HepG2 (cell line): ENCODE measurements around the gene ABHD17A. TPM values are rescaled to one million over a fixed set of nuclear protein-coding genes. Genes with fewer than 3 reads are reported as not detected.

ENCODE experiments used
- ARID5B ChIP-seq: IDR thresholded peaks from 2 replicates; pipeline ENCODE4 v1.4.0; 2020; ENCODE audit warnings: mild to moderate bottlenecking, missing genetic modification reagents
- CBX1 ChIP-seq: IDR thresholded peaks from one replicate; pipeline ENCODE4 v1.6.1; 2016; ENCODE audit warnings: antibody characterized with exemption, low read depth
- FUBP1 ChIP-seq: sonication (generic); formaldehyde crosslinking; IDR thresholded peaks from 2 replicates; pipeline ENCODE4 v1.5.1; 2020; ENCODE audit warnings: missing genetic modification reagents, mild to moderate bottlenecking, borderline replicate concordance
- GZF1 ChIP-seq: sonication (generic); formaldehyde crosslinking; IDR thresholded peaks from 2 replicates; pipeline ENCODE4 v1.5.1; 2020; ENCODE audit warnings: mild to moderate bottlenecking, missing genetic modification reagents
- KLF6 ChIP-seq: IDR thresholded peaks from 2 replicates; pipeline ENCODE4 v1.8.0; 2016; ENCODE audit warnings: missing biosample characterization, missing genetic modification reagents
- NKX3-1 ChIP-seq: sonication (generic); formaldehyde crosslinking; IDR thresholded peaks from 2 replicates; pipeline ENCODE4 v1.5.0; 2020; ENCODE audit warnings: missing genetic modification reagents
- PLRG1 ChIP-seq: fragments of 450-650 bp; conservative IDR thresholded peaks from 2 replicates; pipeline ENCODE4 v1.6.1; 2016
- RNF219 ChIP-seq: sonication (generic); formaldehyde crosslinking; IDR thresholded peaks from 2 replicates; pipeline ENCODE4 v1.5.0; 2020; ENCODE audit warnings: mild to moderate bottlenecking, missing genetic modification reagents
- RXRB ChIP-seq: IDR thresholded peaks from 2 replicates; pipeline ENCODE4 v1.6.1; 2016; ENCODE audit warnings: borderline replicate concordance, missing genetic modification reagents, missing compliant biosample characterization
- SCMH1 ChIP-seq: sonication (generic); formaldehyde crosslinking; IDR thresholded peaks from 2 replicates; pipeline ENCODE4 v1.9.0; 2021; ENCODE audit warnings: missing genetic modification reagents, mild to moderate bottlenecking, borderline replicate concordance
- TBX3 ChIP-seq: fragments of 450-650 bp; IDR thresholded peaks from 2 replicates; pipeline ENCODE4 v1.6.1; 2017; ENCODE audit warnings: antibody characterized with exemption, mild to moderate bottlenecking, inconsistent platforms, borderline replicate concordance
- THAP8 ChIP-seq: sonication (generic); formaldehyde crosslinking; IDR thresholded peaks from 2 replicates; pipeline ENCODE4 v1.5.1; 2020; ENCODE audit warnings: missing genetic modification reagents, mild to moderate bottlenecking, borderline replicate concordance
- ZBTB20 ChIP-seq: sonication (generic); formaldehyde crosslinking; IDR thresholded peaks from 2 replicates; pipeline ENCODE4 v1.8.1; 2023; ENCODE audit warnings: missing genetic modification reagents, low read depth, mild to moderate bottlenecking, borderline replicate concordance
- ZMYM4 ChIP-seq: sonication (generic); formaldehyde crosslinking; IDR thresholded peaks from 2 replicates; pipeline ENCODE4 v1.8.1; 2023; ENCODE audit warnings: mild to moderate bottlenecking, missing genetic modification reagents
- ZNF343 ChIP-seq: sonication (generic); formaldehyde crosslinking; IDR thresholded peaks from 2 replicates; pipeline ENCODE4 v1.4.0; 2020; ENCODE audit warnings: mild to moderate bottlenecking, missing genetic modification reagents
- ZNF414 ChIP-seq: sonication (generic); formaldehyde crosslinking; IDR thresholded peaks from 2 replicates; pipeline ENCODE4 v1.5.0; 2020; ENCODE audit warnings: missing genetic modification reagents
- ZNF512 ChIP-seq: sonication (generic); formaldehyde crosslinking; IDR thresholded peaks from 2 replicates; pipeline ENCODE4 v1.4.0; 2020; ENCODE audit warnings: mild to moderate bottlenecking, missing genetic modification reagents
- ZNF598 ChIP-seq: sonication (generic); formaldehyde crosslinking; IDR thresholded peaks from 2 replicates; pipeline ENCODE4 v1.5.1; 2020; ENCODE audit warnings: mild to moderate bottlenecking, missing genetic modification reagents, borderline replicate concordance
- polyA plus RNA-seq, 8 experiments: library from polyadenylated mRNA; depleted of rRNA in 3 of 8; stranded (reverse) in 7 of 8; unstranded in 1 of 8; fragments of >200 nt; fragmentation: Illumina TruSeq in 4 of 8; extraction: Trizol in 4 of 8; gene quantifications; 2 replicates each; pipeline versions ENCODE4 v1.2.1 to v1.2.3, GENCODE V29; 2011 to 2016; ENCODE audit warnings: low read depth in 4 of 8, missing spikeins in 1 of 8, mixed read lengths in 1 of 8; ENCODE audit not compliant: insufficient read depth in 1 of 8
- total RNA-seq, 5 experiments: library from RNA; depleted of rRNA; stranded (reverse); fragments of >200 nt; fragmentation: Illumina TruSeq; extraction: Trizol; gene quantifications; 2 replicates each; pipeline ENCODE4 v1.2.3, GENCODE V29; 2016; ENCODE audit warnings: low read depth in 1 of 5

The ABHD17A gene
- total and polyA plus RNA-seq, 2 of the 13 experiments (the other 11 are each of a cell fraction or from before 2014, with no cell fraction given) = 27.7 to 40.8 TPM

- TF ChIP-seq ZNF598 (CRISPR knock-in tag) (no peak), RNF219 (CRISPR knock-in tag) (no peak), KLF6 (CRISPR knock-in tag) (no peak), ZNF414 (CRISPR knock-in tag) (no peak; the same call in 1 of the 2 replicates), SCMH1 (CRISPR knock-in tag) (no peak), ARID5B (CRISPR knock-in tag) (peak; percentile 30; the same call in 1 of the 2 replicates), PLRG1 (no peak), GZF1 (CRISPR knock-in tag) (no peak), TBX3 (no peak), ZBTB20 (CRISPR knock-in tag) (no peak), ZNF343 (peak; percentile 93), FUBP1 (no peak), ZMYM4 (CRISPR knock-in tag) (no peak), THAP8 (CRISPR knock-in tag) (no peak; the same call in 1 of the 2 replicates), ZNF512 (CRISPR knock-in tag) (no peak), CBX1 (no peak), NKX3-1 (CRISPR knock-in tag) (no peak), RXRB (CRISPR knock-in tag) (peak; percentile 77)
Observed at GRCh38 chr19:1864480-1865171, 20.7 kb downstream of the ABHD17A start (continued).
